ENCODE measurements around the gene AACS.

The AACS gene

DNA sequence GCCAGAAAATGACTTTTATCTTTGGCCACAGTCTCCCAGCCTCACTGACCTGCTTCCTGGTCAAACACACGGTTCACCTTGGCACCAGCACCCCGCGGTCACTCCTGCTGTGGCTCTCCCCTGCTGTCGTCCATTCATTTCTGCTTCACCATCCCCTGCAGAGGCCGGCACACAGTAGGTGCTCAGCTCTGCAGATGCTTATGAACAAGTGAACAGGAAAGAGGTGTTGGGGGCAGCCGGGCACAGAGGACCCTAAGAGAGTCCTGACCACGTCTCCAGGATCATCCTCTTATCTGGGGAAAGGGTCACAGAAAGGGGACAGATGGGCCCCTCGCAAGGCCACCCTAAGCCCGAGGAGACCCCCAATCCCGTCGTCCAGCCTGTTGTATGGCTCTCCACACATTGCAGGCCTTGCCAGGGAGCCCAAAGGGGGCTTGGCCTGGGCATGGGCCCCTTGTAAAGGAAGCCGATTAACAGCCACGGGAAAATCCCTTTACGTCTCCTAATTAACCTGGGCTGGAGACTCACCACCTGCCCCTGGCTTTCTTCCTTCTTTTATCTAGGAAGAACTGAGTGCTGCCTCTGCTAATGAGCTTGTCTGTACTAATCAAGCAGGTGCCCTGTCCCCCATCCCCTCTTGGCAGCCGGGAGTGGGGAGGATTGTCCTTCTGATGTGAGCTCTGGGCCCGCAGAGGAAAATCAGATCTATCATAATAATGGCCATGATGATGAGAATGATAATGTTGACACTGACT, 119.2 kb downstream of the AACS start:
- H3K4me3 ChIP-seq (ENCODE audit: low read length) = no peak overlapping the region
- H4K5ac ChIP-seq (ENCODE audit: low read length) = no peak overlapping the region
- H3K4me1 ChIP-seq (ENCODE audit: control insufficient read depth, low read depth, low read length) = peaks cover 9% of the 10 kb centered on the region
- no peak overlapping the region for H3K23ac ChIP-seq (ENCODE audit: low read length)
- no peaks in the 10 kb centered on the region for H3K79me2 ChIP-seq (ENCODE audit: control insufficient read depth, insufficient read depth, low read length)
- H4K8ac ChIP-seq (ENCODE audit: low read depth, low read length) = no peak overlapping the region
- peaks cover 10% of the 10 kb centered on the region for H3K27me3 ChIP-seq (ENCODE audit: insufficient read depth, low read length, poor library complexity)
- no peak overlapping the region for H2BK120ac ChIP-seq (ENCODE audit: low read depth, low read length)
- no peak overlapping the region for H3K9ac ChIP-seq (ENCODE audit: low read length)
- no peak for DNase-seq
- no peak overlapping the region for H3K4ac ChIP-seq (ENCODE audit: low read depth, low read length)
- no CpG with 5 or more reads among the region's 16 CpGs for WGBS (ENCODE audit: extremely low coverage, insufficient coverage, low lambda C conversion rate)
- H3K27ac ChIP-seq (ENCODE audit: low read depth, low read length) = no peak overlapping the region
- H3K36me3 ChIP-seq (ENCODE audit: control insufficient read depth, insufficient read depth, low read length) = no peaks in the 10 kb centered on the region
- no peak overlapping the region for H2BK5ac ChIP-seq (ENCODE audit: low read length)
- no peak overlapping the region for H3K4me2 ChIP-seq (ENCODE audit: low read length)
- no peak overlapping the region for H3K56ac ChIP-seq (ENCODE audit: low read length)
- no peak overlapping the region for H2BK15ac ChIP-seq (replicated peaks; ENCODE audit: low read depth)
- H3K18ac ChIP-seq (ENCODE audit: low read length) = no peak overlapping the region
- no peak overlapping the region for H2AK5ac ChIP-seq (ENCODE audit: low read length)
- no peaks in the 10 kb centered on the region for H3K79me1 ChIP-seq (ENCODE audit: low read length)

DNA sequence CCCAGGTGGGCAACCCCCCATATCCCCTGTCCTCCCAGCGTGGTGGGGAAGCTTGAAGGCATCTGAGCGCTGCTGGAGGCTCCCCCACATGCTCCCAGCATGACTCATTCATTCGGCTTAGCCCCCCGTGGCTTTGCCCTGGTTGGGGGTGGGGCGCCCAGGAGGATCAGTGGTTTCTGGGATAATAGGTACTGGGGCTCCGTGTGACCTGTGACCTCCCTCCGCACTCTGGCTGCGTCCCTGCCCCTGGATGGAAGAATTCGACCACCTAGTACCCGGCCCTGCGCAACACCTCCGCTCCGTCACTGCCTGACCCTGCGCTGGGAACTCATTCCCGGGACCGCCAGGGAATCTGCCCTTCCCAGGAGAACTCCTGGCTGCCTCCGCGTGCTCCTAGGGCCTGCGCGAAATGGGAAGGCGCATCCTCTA, 120.1 kb downstream of the AACS start:
- peak overlapping the region; percentile 75 for H3K9ac ChIP-seq (ENCODE audit: low read length)
- no peaks in the 10 kb centered on the region for H3K36me3 ChIP-seq (ENCODE audit: control insufficient read depth, insufficient read depth, low read length)
- H3K4ac ChIP-seq (ENCODE audit: low read depth, low read length) = no peak overlapping the region
- DNase-seq = peak; percentile 83
- H3K27me3 ChIP-seq (ENCODE audit: insufficient read depth, low read length, poor library complexity) = peaks cover 12% of the 10 kb centered on the region
- no peak overlapping the region for H2AK5ac ChIP-seq (ENCODE audit: low read length)
- H4K5ac ChIP-seq (ENCODE audit: low read length) = no peak overlapping the region
- no peak overlapping the region for H2BK5ac ChIP-seq (ENCODE audit: low read length)
- H3K27ac ChIP-seq (ENCODE audit: low read depth, low read length) = peak overlapping the region; percentile 46
- peaks cover 9% of the 10 kb centered on the region for H3K4me1 ChIP-seq (ENCODE audit: control insufficient read depth, low read depth, low read length)
- H4K8ac ChIP-seq (ENCODE audit: low read depth, low read length) = no peak overlapping the region
- H3K79me2 ChIP-seq (ENCODE audit: control insufficient read depth, insufficient read depth, low read length) = no peaks in the 10 kb centered on the region
- peak overlapping the region; percentile 2 for H3K18ac ChIP-seq (ENCODE audit: low read length)
- peak overlapping the region; percentile 87 for H3K4me2 ChIP-seq (ENCODE audit: low read length)
- peak overlapping the region; percentile 51 for H3K4me3 ChIP-seq (ENCODE audit: low read length)
- no peaks in the 10 kb centered on the region for H3K79me1 ChIP-seq (ENCODE audit: low read length)
- WGBS (ENCODE audit: extremely low coverage, insufficient coverage, low lambda C conversion rate) = no CpG with 5 or more reads among the region's 21 CpGs
- no peak overlapping the region for H2BK120ac ChIP-seq (ENCODE audit: low read depth, low read length)
- peak overlapping the region; percentile 85 for H3K56ac ChIP-seq (ENCODE audit: low read length)
- no peak overlapping the region for H2BK15ac ChIP-seq (replicated peaks; ENCODE audit: low read depth)
- H3K23ac ChIP-seq (ENCODE audit: low read length) = no peak overlapping the region

DNA sequence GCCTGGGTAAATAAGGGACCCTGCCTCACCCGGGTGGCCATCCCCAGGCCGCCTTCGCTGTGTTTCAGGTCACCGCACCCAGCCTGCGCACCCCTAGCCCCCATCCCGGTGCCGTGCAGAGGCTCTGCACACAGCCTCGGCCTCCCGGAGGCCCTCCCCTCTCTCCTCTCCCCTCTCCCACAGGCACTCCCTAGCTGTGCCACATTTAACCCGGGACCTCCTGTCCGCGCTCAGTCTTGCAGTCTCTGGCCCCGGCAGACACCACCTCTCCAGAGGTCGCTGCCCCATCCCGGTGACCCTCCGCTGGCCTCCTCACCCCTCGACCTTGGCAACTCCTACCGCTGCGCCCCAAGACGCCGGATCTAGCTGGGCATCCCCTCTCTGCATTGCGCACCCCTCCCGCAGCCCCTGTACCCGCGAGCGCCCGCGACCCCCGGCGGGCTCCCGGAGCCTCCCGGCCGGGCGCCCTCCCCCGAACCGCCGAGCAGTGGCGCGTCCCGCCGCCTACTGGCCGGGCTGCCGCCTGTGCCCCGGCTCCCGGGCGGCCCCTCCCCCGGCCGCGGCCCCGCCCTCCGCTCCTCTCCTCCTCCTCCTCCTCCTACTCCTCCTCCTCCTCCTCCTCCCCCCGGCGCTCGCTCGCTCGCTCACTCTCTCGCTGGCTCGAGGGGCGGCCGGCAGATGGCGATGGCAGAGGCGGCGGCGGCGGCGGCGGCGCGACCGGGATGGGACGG, 120.7 kb downstream of the AACS start, which contains the start of gene TMEM132B:
TSS of gene TMEM132B (plus strand) at position 647 of the 731 bp plus-strand sequence.
- Histone ChIP-seq H2AK5ac (ENCODE audit: low read length) (no peak within 1 kb of the TSS), H3K27me3 (ENCODE audit: insufficient read depth, low read length, poor library complexity) (peaks cover 12% of the 10 kb centered on the region), H3K36me3 (ENCODE audit: control insufficient read depth, insufficient read depth, low read length) (no peaks in the 10 kb centered on the region), H3K23ac (ENCODE audit: low read length) (no peak within 1 kb of the TSS), H4K8ac (ENCODE audit: low read depth, low read length) (no peak within 1 kb of the TSS), H2BK15ac (replicated peaks; ENCODE audit: low read depth) (no peak within 1 kb of the TSS), H4K5ac (ENCODE audit: low read length) (no peak within 1 kb of the TSS), H3K27ac (ENCODE audit: low read depth, low read length) (peak within 1 kb of the TSS; percentile 46), H3K79me1 (ENCODE audit: low read length) (no peaks in the 10 kb centered on the region), H3K56ac (ENCODE audit: low read length) (peak within 1 kb of the TSS; percentile 85), H3K18ac (ENCODE audit: low read length) (peak within 1 kb of the TSS; percentile 29), H3K4ac (ENCODE audit: low read depth, low read length) (no peak within 1 kb of the TSS), H3K4me1 (ENCODE audit: control insufficient read depth, low read depth, low read length) (peaks cover 9% of the 10 kb centered on the region), H3K79me2 (ENCODE audit: control insufficient read depth, insufficient read depth, low read length) (no peaks in the 10 kb centered on the region), H3K9ac (ENCODE audit: low read length) (peak within 1 kb of the TSS; percentile 75), H3K4me3 (ENCODE audit: low read length) (peak within 1 kb of the TSS; percentile 51), H2BK5ac (ENCODE audit: low read length) (peak within 1 kb of the TSS; percentile 31), H2BK120ac (ENCODE audit: low read depth, low read length) (no peak within 1 kb of the TSS), H3K4me2 (ENCODE audit: low read length) (peak within 1 kb of the TSS; percentile 87)
- WGBS (ENCODE audit: extremely low coverage, insufficient coverage, low lambda C conversion rate) = no CpG with 5 or more reads among the region's 71 CpGs
- peak; percentile 93 for DNase-seq

DNA sequence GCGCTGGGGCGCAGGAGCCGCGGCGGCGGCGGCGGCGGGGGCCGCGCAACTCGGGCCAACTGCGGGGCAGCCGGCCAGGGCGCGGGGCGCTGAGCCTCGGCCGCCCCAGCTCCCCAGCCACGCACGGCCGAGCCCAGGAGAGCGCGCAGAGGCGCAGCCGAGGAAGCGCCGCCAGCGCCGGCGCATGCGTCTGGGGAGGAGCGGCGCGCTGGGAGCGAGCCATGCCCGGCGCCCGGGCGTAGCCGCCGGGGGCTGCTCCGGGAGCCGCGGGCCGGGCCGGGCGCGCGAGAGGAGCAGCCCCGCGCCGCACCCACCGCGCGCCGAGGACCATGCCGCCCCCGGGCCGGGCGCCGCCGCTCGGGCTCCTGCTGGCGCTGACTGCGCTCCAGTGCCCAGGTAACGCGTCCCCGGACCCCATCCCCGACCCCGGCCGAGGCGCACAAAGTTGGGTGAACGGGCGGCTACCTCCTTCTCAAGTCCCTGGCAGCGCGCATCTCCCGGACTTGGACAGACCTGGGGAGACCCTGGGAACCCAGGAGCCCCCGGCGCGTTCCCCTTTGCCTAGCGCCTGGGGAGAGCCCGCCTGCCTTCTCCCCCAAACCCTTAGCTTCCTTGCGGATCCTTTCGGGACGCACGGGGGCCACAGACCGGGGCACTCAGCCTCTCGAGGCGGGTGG, 121.4 kb downstream of the AACS start:
- H3K27ac ChIP-seq (ENCODE audit: low read depth, low read length) = no peak overlapping the region
- H2BK15ac ChIP-seq (replicated peaks; ENCODE audit: low read depth) = no peak overlapping the region
- peaks cover 9% of the 10 kb centered on the region for H3K4me1 ChIP-seq (ENCODE audit: control insufficient read depth, low read depth, low read length)
- no peak overlapping the region for H3K23ac ChIP-seq (ENCODE audit: low read length)
- peaks cover 12% of the 10 kb centered on the region for H3K27me3 ChIP-seq (ENCODE audit: insufficient read depth, low read length, poor library complexity)
- peak overlapping the region; percentile 42 for H3K4me2 ChIP-seq (ENCODE audit: low read length)
- H4K5ac ChIP-seq (ENCODE audit: low read length) = no peak overlapping the region
- peak overlapping the region; percentile 75 for H3K56ac ChIP-seq (ENCODE audit: low read length)
- DNase-seq = no peak
- H3K79me2 ChIP-seq (ENCODE audit: control insufficient read depth, insufficient read depth, low read length) = no peaks in the 10 kb centered on the region
- H2BK5ac ChIP-seq (ENCODE audit: low read length) = no peak overlapping the region
- H3K4ac ChIP-seq (ENCODE audit: low read depth, low read length) = no peak overlapping the region
- H3K9ac ChIP-seq (ENCODE audit: low read length) = peak overlapping the region; percentile 35
- no peak overlapping the region for H2BK120ac ChIP-seq (ENCODE audit: low read depth, low read length)
- H4K8ac ChIP-seq (ENCODE audit: low read depth, low read length) = no peak overlapping the region
- WGBS (ENCODE audit: extremely low coverage, insufficient coverage, low lambda C conversion rate) = no CpG with 5 or more reads among the region's 90 CpGs
- H3K36me3 ChIP-seq (ENCODE audit: control insufficient read depth, insufficient read depth, low read length) = no peaks in the 10 kb centered on the region
- H3K18ac ChIP-seq (ENCODE audit: low read length) = peak overlapping the region; percentile 29
- no peak overlapping the region for H2AK5ac ChIP-seq (ENCODE audit: low read length)
- no peaks in the 10 kb centered on the region for H3K79me1 ChIP-seq (ENCODE audit: low read length)
- H3K4me3 ChIP-seq (ENCODE audit: low read length) = peak overlapping the region; percentile 5

DNA sequence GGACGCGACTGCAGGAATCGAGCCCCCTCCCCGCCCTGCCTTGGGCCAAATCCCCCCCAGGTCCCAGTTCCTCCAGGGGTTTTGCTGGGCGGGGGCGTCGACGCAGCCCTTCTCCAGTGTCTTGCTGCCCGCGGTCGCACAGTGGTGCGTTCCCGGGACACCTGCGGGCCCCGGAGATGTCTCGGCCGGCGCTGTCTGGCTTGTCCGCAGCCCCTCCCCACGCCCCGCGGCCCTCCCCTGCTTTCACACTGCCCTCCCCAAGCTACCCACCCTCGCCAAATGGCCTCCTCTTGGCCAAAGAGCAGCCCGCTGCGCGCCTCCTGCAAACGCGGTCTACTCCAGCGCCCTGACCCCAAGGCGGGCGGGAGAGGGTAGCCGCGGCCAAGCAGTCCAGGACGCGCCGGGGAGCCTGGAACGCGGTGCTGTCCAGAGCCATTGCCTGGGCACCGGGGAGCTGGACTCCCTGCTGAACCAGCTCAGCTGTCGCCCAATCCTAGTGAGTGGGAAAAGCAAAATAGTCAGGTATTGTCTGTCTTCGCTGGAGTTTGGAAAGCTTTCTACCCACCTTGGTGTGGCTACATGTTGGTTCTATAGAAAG, 122.0 kb downstream of the AACS start:
- H3K4ac ChIP-seq (ENCODE audit: low read depth, low read length) = no peak overlapping the region
- no peak overlapping the region for H2AK5ac ChIP-seq (ENCODE audit: low read length)
- H2BK5ac ChIP-seq (ENCODE audit: low read length) = no peak overlapping the region
- DNase-seq = no peak
- peaks cover 1% of the 10 kb centered on the region for H3K79me2 ChIP-seq (ENCODE audit: control insufficient read depth, insufficient read depth, low read length)
- no peaks in the 10 kb centered on the region for H3K36me3 ChIP-seq (ENCODE audit: control insufficient read depth, insufficient read depth, low read length)
- no peak overlapping the region for H4K5ac ChIP-seq (ENCODE audit: low read length)
- no peak overlapping the region for H2BK15ac ChIP-seq (replicated peaks; ENCODE audit: low read depth)
- H3K4me2 ChIP-seq (ENCODE audit: low read length) = peak overlapping the region; percentile 39
- H3K27me3 ChIP-seq (ENCODE audit: insufficient read depth, low read length, poor library complexity) = peaks cover 12% of the 10 kb centered on the region
- peak overlapping the region; percentile 11 for H3K56ac ChIP-seq (ENCODE audit: low read length)
- H3K4me1 ChIP-seq (ENCODE audit: control insufficient read depth, low read depth, low read length) = peaks cover 9% of the 10 kb centered on the region
- H3K4me3 ChIP-seq (ENCODE audit: low read length) = peak overlapping the region; percentile 5
- no peak overlapping the region for H3K27ac ChIP-seq (ENCODE audit: low read depth, low read length)
- no peak overlapping the region for H4K8ac ChIP-seq (ENCODE audit: low read depth, low read length)
- H2BK120ac ChIP-seq (ENCODE audit: low read depth, low read length) = no peak overlapping the region
- no peak overlapping the region for H3K23ac ChIP-seq (ENCODE audit: low read length)
- H3K79me1 ChIP-seq (ENCODE audit: low read length) = no peaks in the 10 kb centered on the region
- WGBS (ENCODE audit: extremely low coverage, insufficient coverage, low lambda C conversion rate) = no CpG with 5 or more reads among the region's 41 CpGs
- peak overlapping the region; percentile 29 for H3K18ac ChIP-seq (ENCODE audit: low read length)
- peak overlapping the region; percentile 8 for H3K9ac ChIP-seq (ENCODE audit: low read length)

Measured in mesendoderm (in vitro differentiated cells).